IMR-90 (cell line): ENCODE data around the gene PLA2G4E. TPM values are rescaled to one million over a fixed set of nuclear protein-coding genes. Genes with fewer than 3 reads are reported as not detected.

ENCODE experiments used
- ATAC-seq: fragments of 200-7000 bp; cut with Tn5 transposase; 2 replicates; pipeline ENCODE4 v1.9.1; 2020; ENCODE audit warnings: low read depth, mild to moderate bottlenecking, moderate library complexity
- BruUV-seq: library from RNA; stranded (reverse); fragments of 400-500 nt; replicated peaks from 2 replicates; lab custom pipeline; 2021; lab: Mats Ljungman, UMichigan
- CTCF ChIA-PET: fragments of 300-600 bp; formaldehyde crosslinking; extraction: SDS; loops from one replicate; lab custom pipeline; 2021; ENCODE audit warnings: antibody characterized with exemption; lab: Yijun Ruan, JAX
- POLR2A ChIA-PET: fragments of 300-600 bp; sonication (Branson Sonifier 250); formaldehyde crosslinking; loops from one replicate; lab custom pipeline; 2022; ENCODE audit warnings: antibody characterized with exemption; ENCODE audit not compliant: unreplicated experiment; lab: Charles Lee
- DNase-seq: peaks from one replicate; pipeline ENCODE4 v3.0.0; 2013
- H2AFZ ChIP-seq: replicated peaks from 2 replicates; pipeline ENCODE3; 2013; ENCODE audit warnings: low read length, mild to moderate bottlenecking; ENCODE audit not compliant: poor library complexity
- H2AK5ac ChIP-seq: 2 replicates; pipeline ENCODE4 v1.6.1; 2013; ENCODE audit warnings: low read depth, low read length, inconsistent platforms
- H2AK9ac ChIP-seq: replicated peaks from 2 replicates; pipeline ENCODE3; 2013; ENCODE audit warnings: mild to moderate bottlenecking, low read depth, low read length, moderate library complexity; ENCODE audit not compliant: poor library complexity
- H2BK120ac ChIP-seq: 2 replicates; pipeline ENCODE4 v1.6.1; 2013; ENCODE audit warnings: low read depth, low read length, inconsistent platforms
- H2BK15ac ChIP-seq: 3 replicates; pipeline ENCODE4 v1.6.1; 2013; ENCODE audit warnings: low read depth, low read length, inconsistent platforms
- H2BK20ac ChIP-seq: 2 replicates; pipeline ENCODE4 v1.6.1; 2013; ENCODE audit warnings: low read depth, mild to moderate bottlenecking, inconsistent platforms, low read length, moderate library complexity
- H2BK5ac ChIP-seq: 2 replicates; pipeline ENCODE4 v1.6.1; 2013; ENCODE audit warnings: mild to moderate bottlenecking, low read depth, low read length, inconsistent platforms; ENCODE audit not compliant: poor library complexity, severe bottlenecking
- H3K14ac ChIP-seq: replicated peaks from 2 replicates; pipeline ENCODE4 v1.6.1; 2013; ENCODE audit warnings: low read depth, low read length, inconsistent platforms
- H3K18ac ChIP-seq: 2 replicates; pipeline ENCODE4 v1.6.1; 2013; ENCODE audit warnings: low read depth, low read length, control low read depth
- H3K23ac ChIP-seq: 2 replicates; pipeline ENCODE4 v1.6.1; 2013; ENCODE audit warnings: low read depth, low read length, inconsistent platforms
- H3K27ac ChIP-seq: 2 replicates; pipeline ENCODE4 v1.5.1; 2013; ENCODE audit warnings: mild to moderate bottlenecking, control low read depth, low read length; ENCODE audit not compliant: insufficient read depth
- H3K27me3 ChIP-seq: 2 replicates; pipeline ENCODE4 v1.6.1; 2013; ENCODE audit warnings: low read length; ENCODE audit not compliant: control insufficient read depth, insufficient read depth
- H3K36me3 ChIP-seq: 2 replicates; pipeline ENCODE4 v1.6.1; 2013; ENCODE audit warnings: low read length, mixed read lengths; ENCODE audit not compliant: control insufficient read depth, insufficient read depth
- H3K4ac ChIP-seq: 2 replicates; pipeline ENCODE4 v1.6.1; 2013; ENCODE audit warnings: low read depth, low read length, inconsistent platforms
- H3K4me1 ChIP-seq: 2 replicates; pipeline ENCODE4 v1.6.1; 2013; ENCODE audit warnings: low read length, mixed read lengths; ENCODE audit not compliant: control insufficient read depth, insufficient read depth
- H3K4me2 ChIP-seq: 2 replicates; pipeline ENCODE4 v1.6.1; 2013; ENCODE audit warnings: low read depth, mild to moderate bottlenecking, control low read depth, low read length, moderate library complexity
- H3K4me3 ChIP-seq: 2 replicates; pipeline ENCODE4 v1.5.1; 2013; ENCODE audit warnings: low read depth, mild to moderate bottlenecking, control low read depth, low read length, moderate library complexity; ENCODE audit not compliant: insufficient read depth
- H3K56ac ChIP-seq: 2 replicates; pipeline ENCODE4 v1.6.1; 2013; ENCODE audit warnings: low read length, inconsistent platforms; ENCODE audit not compliant: insufficient read depth; ENCODE audit errors: extremely low read depth
- H3K79me1 ChIP-seq, 2 experiments: 2 replicates each; pipeline ENCODE4 v1.6.1; 2013; ENCODE audit warnings: low read length in 2 of 2, inconsistent platforms in 1 of 2, low read depth in 1 of 2
- H3K9ac ChIP-seq: 2 replicates; pipeline ENCODE4 v1.6.1; 2013; ENCODE audit warnings: low read depth, low read length, control low read depth
- H3K9me1 ChIP-seq: 2 replicates; pipeline ENCODE4 v1.6.1; 2013; ENCODE audit warnings: low read length, inconsistent platforms; ENCODE audit not compliant: insufficient read depth
- H3K9me3 ChIP-seq: 2 replicates; pipeline ENCODE4 v1.6.1; 2013; ENCODE audit warnings: low read length; ENCODE audit not compliant: control insufficient read depth, insufficient read depth
- H4K20me1 ChIP-seq: 2 replicates; pipeline ENCODE4 v1.6.1; 2013; ENCODE audit warnings: low read length, inconsistent platforms; ENCODE audit not compliant: insufficient read depth
- H4K5ac ChIP-seq: 2 replicates; pipeline ENCODE4 v1.6.1; 2013; ENCODE audit warnings: mild to moderate bottlenecking, low read depth, low read length, control low read depth
- H4K8ac ChIP-seq, 2 experiments: 2 replicates each; pipeline ENCODE4 v1.6.1; 2013; ENCODE audit warnings: low read depth in 2 of 2, low read length in 2 of 2, control low read depth in 1 of 2, inconsistent platforms in 1 of 2
- H4K91ac ChIP-seq: 2 replicates; pipeline ENCODE4 v1.6.1; 2013; ENCODE audit warnings: low read depth, low read length, inconsistent platforms; ENCODE audit not compliant: insufficient read depth
- BHLHE40 ChIP-seq: fragments of 150-350 bp; IDR thresholded peaks from 2 replicates; pipeline ENCODE4 v1.6.1; 2016; ENCODE audit warnings: mild to moderate bottlenecking, low read depth, low read length
- FOS ChIP-seq: fragments of 150-350 bp; IDR thresholded peaks from 2 replicates; pipeline ENCODE4 v1.6.1; 2016; ENCODE audit warnings: low read depth, low read length
- MAFK ChIP-seq: IDR thresholded peaks from 2 replicates; pipeline ENCODE4 v1.6.1; 2012; ENCODE audit warnings: low read depth, low read length, improper control_type of control experiment
- MAZ ChIP-seq: IDR thresholded peaks from 2 replicates; pipeline ENCODE4 v1.6.1; 2012; ENCODE audit warnings: low read depth, mild to moderate bottlenecking, low read length, improper control_type of control experiment, moderate library complexity, borderline replicate concordance
- MXI1 ChIP-seq: IDR thresholded peaks from 2 replicates; pipeline ENCODE4 v1.6.1; 2012; ENCODE audit warnings: low read depth, mild to moderate bottlenecking, low read length, moderate library complexity, borderline replicate concordance
- POLR2A ChIP-seq: IDR thresholded peaks from 2 replicates; pipeline ENCODE4 v1.6.1; 2012; ENCODE audit warnings: mild to moderate bottlenecking, low read depth, low read length
- SMC3 ChIP-seq: fragments of 150-350 bp; IDR thresholded peaks from 2 replicates; pipeline ENCODE4 v1.6.1; 2016; ENCODE audit warnings: low read depth, mild to moderate bottlenecking, antibody characterized with exemption, low read length, moderate library complexity
- USF2 ChIP-seq: fragments of 150-350 bp; IDR thresholded peaks from 2 replicates; pipeline ENCODE4 v1.6.1; 2017; ENCODE audit warnings: mild to moderate bottlenecking, antibody characterized with exemption, low read length, low read depth
- WGBS, 2 experiments: methylation state at CpG; one replicate each; pipeline versions ENCODE4 v1.1.5 to v1.1.7; 2013; ENCODE audit warnings: missing lambda C conversion rate in 2 of 2; ENCODE audit not compliant: insufficient read length in 1 of 2; ENCODE audit errors: extremely low coverage in 2 of 2; 5-methylcytosine and 5-hydroxymethylcytosine counted together
- dilution Hi-C: fragments of 300-500 bp; cut with HindIII; formaldehyde crosslinking; loops from one replicate; pipeline ENCODE4 v1.14.3; 2018; ENCODE audit warnings: low sequenced_read_pairs; ENCODE audit not compliant: unreplicated experiment
- in situ Hi-C: fragments of 300-500 bp; cut with MboI; formaldehyde crosslinking; loops from 3 replicates; pipeline ENCODE4 v1.14.3; 2019; ENCODE audit warnings: low sequenced_read_pairs, inconsistent platforms, mixed read lengths
- intact Hi-C: fragments of 100-400 bp; cut with micrococcal nuclease; formaldehyde crosslinking; loops from 2 replicates; pipeline ENCODE4 v1.10.0; 2022
- polyA plus RNA-seq, 3 experiments: library from polyadenylated mRNA; depleted of rRNA; stranded (reverse); fragments of >200 nt; gene quantifications; 2 replicates each; pipeline ENCODE4 v1.2.3, GENCODE V29; 2012; ENCODE audit warnings: low replicate concordance in 1 of 3
- total RNA-seq: library from RNA; depleted of rRNA; stranded (reverse); fragments of >200 nt; gene quantifications from 2 replicates; pipeline ENCODE4 v1.2.3, GENCODE V29; 2012

PLA2G4E gene
- total and polyA plus RNA-seq, 2 of the 4 experiments (the other 2 are of a cell fraction): not detected

GRCh38 chr15:41954036-41954435, 66.8 kb downstream of the PLA2G4E start:
- no peak overlapping the region for H2BK20ac ChIP-seq
- H2BK15ac ChIP-seq: no peak overlapping the region
- no peak overlapping the region for H2BK120ac ChIP-seq
- 0 out of 2 replicates have a peak, but pooled peaks cover 10% of the 10 kb centered on the region for H4K20me1 ChIP-seq
- H3K27me3 ChIP-seq: no peaks in the 10 kb centered on the region
- H3K23ac ChIP-seq: no peak overlapping the region
- in situ Hi-C loops: no loop called here
- H3K9me3 ChIP-seq: no peaks in the 10 kb centered on the region
- H3K9ac ChIP-seq: no peak overlapping the region
- no peak overlapping the region for H3K14ac ChIP-seq
- ChIA-PET POLR2A (no interaction called here), CTCF (no interaction called here)
- H3K36me3 ChIP-seq: peaks cover 7% of the 10 kb centered on the region
- 100% methylated on average over 3 of the region's 6 CpGs; no CpG with 5 or more reads in 1 of the 2 experiments for WGBS, 2 experiments
- no peak overlapping the region for H2AFZ ChIP-seq
- peaks cover 26% of the 10 kb centered on the region for H3K9me1 ChIP-seq
- peaks cover 26% of the 10 kb centered on the region for H3K4me1 ChIP-seq
- H2AK9ac ChIP-seq: no peak overlapping the region
- H3K56ac ChIP-seq: no peak overlapping the region
- no peak overlapping the region for H4K8ac ChIP-seq
- H3K4ac ChIP-seq: no peak overlapping the region
- no peak overlapping the region for H3K4me2 ChIP-seq
- no peak overlapping the region for H2AK5ac ChIP-seq
- H3K18ac ChIP-seq: no peak overlapping the region
- no peak overlapping the region for H3K27ac ChIP-seq
- peaks cover 32 to 82% of the 10 kb centered on the region in 2 experiments for H3K79me1 ChIP-seq
- no peak overlapping the region for H2BK5ac ChIP-seq
- BruUV-seq: no TSS peak
- DNase-seq: no peak
- no peak for TF ChIP-seq MXI1
- no peak for TF ChIP-seq BHLHE40
- no peak for TF ChIP-seq MAFK
- TF ChIP-seq MAZ: no peak
- TF ChIP-seq FOS: no peak
- no peak for TF ChIP-seq SMC3
- TF ChIP-seq USF2: no peak
- TF ChIP-seq POLR2A: no peak
- no peak overlapping the region for H3K4me3 ChIP-seq
- intact Hi-C loops: no loop called here
- dilution Hi-C loops: no loop called here
- H4K5ac ChIP-seq: no peak overlapping the region
- ATAC-seq: no peak
- no peak overlapping the region for H4K91ac ChIP-seq
